NCI-H2196 (cell line): ENCODE results near the gene RALGPS1.
"Not testable (repeated sequence)": the region's sequence is repeated elsewhere in the genome, so short reads cannot be mapped to it uniquely, and the experiment has no call there.

Experiments
- DNase-seq: peaks from one replicate; lab custom pipeline; 2025; ENCODE audit not compliant: unreplicated experiment; lab: John Stamatoyannopoulos, UW

RALGPS1 gene

DNA sequence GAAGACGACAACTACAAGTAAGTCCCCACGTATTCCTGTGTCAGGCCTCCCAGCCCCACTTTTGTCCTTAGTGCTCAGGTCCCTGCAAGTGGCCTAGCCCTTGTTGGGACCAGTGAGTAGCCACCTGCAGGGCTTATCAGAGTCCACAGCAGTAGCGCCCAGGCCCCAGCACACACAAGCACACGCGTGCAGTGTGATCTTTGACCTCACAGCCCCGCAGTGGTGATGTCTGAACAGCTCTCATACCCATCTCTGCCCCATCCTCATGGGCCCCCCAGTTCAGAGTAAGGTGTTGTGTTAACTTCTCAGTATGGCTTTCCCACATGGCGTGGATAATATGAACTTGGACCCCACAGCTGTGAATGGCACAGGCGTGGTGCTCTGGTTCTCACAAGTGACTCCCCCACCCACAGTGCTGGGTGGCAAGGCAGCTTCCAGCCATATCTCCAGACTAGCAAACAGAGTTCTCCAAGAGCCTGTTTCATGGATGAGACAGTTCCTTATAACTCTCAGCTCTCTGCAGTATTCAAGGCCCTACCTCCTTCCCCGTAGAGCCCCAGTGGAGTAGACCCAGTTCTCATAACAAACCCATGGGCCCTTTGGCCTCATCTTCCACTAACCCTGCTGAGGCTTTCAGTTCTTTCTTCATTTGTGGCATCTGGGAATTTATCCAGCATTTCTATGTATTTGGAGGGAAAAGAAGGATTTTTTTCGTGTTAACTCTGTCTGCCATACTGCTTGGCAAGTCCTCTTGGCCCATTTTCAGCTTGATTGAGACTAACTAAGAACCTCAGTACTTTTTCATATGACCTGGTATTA lies 254.4 kb downstream of the RALGPS1 start:
- no peak for DNase-seq

DNA sequence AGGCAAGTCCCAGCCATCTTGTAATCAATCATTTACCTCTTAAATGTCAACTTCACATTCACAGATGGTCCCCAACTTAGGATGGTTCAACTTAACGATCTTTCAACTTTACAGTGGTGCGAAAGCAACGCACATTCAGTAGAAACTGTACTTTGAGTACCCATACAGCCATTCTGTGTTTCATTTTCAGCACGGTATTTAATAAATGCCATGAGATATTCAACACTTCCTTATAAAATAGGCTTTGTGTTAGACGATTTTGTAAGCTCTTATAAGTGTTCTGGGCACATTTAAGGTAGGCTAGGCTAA lies 254.9 kb downstream of the RALGPS1 start:
- no peak for DNase-seq

GRCh38 chr9:127170103-127170502 lies 255.5 kb downstream of the RALGPS1 start:
- no peak for DNase-seq

DNA sequence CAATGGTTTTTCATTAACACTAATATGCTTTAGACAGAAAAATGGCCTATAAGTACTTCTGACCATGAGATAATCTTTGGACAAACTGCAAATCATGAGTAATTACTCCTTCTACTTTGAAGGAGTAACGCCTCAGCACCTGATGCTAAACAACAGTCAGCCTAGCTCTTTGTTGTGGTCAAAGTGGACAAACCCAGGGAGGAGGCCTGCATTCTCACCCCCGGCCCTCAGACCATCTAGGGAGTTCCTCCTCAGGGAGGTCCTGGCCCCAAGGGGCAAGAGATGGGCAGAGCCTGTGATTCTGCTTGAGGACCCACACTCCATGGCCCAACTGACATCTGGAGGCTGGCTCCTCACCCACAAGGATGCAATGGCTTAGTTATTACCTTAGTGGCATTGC lies 256.1 kb downstream of the RALGPS1 start:
- no peak for DNase-seq

GRCh38 chr9:127171348-127171747 lies 256.8 kb downstream of the RALGPS1 start:
- not testable (repeated sequence) for DNase-seq

DNA sequence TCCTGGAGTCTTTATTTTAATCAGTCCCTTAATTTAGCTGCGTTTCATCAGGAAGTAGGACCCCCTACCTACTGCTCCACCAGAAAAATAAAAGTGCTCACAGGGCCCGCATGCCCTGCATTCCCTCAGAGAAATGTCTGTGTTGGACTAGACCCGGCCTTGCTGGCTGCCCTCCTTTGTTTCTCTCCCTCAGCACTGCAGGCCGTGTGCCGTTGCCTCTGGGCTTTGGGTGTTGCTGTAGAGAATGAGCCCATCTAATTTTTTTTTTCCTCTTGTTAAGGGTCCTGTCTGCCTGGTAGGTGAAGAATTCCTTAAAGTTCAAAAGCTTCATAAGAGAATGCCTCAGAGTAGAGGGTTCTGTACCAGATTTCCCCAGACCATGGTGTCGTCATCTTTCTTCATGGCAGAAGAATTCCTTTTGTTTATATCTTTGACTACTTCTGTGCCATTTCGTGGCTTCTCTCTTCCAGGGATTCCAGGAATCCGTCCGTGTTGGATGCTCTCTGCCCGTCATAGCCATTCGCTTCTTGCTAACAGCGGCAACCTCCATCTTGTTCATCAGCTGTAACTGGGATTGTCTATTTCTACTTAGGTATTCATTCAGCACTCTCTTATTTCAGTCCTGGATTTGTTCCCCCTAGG lies 257.6 kb downstream of the RALGPS1 start:
- DNase-seq = no peak

GRCh38 chr9:127173063-127173462 lies 258.5 kb downstream of the RALGPS1 start:
- DNase-seq = no peak

GRCh38 chr9:127174386-127175318 lies 260.1 kb downstream of the RALGPS1 start:
- no peak for DNase-seq

DNA sequence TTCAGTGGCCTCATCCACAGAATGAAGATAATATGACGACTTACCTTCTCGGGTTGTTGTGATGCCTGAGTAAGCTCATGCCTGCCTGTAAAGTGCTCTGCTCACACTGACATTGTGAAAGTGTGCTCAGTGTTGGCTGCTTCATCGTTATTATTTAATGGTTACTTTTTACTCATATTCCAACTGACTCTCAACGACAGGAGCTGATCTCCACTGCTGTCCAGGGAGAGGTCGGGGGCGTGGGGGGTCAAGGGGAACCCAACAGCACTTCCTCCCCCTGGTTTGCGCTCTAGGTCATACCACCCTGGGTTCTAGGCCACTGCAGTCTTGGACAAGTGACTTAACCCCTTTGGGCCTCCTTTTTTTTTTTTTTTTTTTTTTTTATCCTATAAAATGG lies 260.7 kb downstream of the RALGPS1 start:
- DNase-seq = no peak

DNA sequence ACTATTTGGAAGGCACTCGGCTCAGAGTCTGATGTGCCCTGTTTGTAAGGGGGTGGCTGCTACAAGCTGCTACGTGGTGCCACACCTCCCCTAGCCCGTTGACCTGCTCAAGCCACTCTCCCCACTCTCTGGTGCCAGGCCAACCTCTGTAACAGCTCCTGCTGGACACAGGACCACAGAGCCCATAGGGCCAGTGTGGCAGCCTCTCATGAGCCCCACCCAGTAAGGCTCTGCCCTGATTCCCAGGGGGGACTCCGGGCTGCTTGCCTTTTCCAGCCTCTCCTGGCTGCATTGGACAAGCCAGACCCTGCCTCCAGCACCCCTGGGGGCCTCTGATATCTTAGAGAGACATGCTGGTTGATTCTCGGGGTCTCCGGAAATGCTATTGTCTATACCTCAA lies 261.2 kb downstream of the RALGPS1 start:
- DNase-seq = no peak

DNA sequence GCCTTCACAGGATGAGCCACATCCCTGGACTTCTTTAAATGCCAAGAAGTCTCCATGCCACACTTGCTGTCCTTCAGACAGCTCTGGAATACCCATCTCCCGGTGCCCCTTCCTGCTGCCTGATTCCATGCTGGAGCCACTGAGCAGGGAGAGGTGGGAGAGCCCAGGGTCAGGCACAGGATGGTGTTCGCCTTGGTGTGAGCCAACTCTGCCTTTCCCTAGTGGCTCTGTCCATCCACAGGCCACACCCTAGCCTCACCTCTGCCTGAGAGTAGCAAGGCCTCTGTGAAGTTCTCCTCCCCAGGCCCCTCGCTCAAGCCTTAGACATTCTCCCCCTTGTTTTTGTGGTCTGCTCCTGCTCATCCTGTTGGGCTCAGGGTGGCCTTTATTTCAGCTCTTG lies 262.0 kb downstream of the RALGPS1 start:
- no peak for DNase-seq

GRCh38 chr9:127177231-127177630 lies 262.6 kb downstream of the RALGPS1 start:
- no peak for DNase-seq

DNA sequence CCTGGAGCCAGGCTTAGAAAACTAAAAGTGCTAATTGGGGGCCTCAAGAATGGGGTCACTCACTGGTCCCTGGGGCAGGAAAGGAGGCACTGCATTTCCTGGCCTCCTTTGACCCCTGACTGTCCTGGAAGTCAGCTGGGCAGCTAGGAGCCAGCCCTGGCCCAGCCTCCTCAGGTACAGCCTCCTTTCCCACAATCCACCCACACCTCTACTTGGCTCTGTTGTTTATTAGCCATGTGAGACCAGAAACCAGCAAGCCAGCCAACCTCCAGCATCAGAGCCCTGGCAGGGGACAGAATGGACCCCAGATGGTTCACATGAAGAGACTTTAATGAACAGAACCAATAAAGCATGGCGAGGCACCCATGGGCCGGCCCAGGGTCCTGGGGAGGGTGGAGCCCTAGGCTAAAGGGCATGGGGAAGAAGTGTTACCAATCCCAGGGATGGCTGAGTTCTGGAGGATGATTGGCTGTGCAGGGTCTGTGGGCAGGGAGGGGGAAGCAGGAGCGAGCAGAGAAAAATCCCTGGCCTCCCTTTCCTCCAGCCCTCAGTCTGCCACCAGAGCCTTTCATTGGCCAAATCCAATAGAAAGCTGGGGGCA lies 263.2 kb downstream of the RALGPS1 start:
- no peak for DNase-seq

GRCh38 chr9:127178686-127179632 lies 264.4 kb downstream of the RALGPS1 start:
- DNase-seq = no peak

GRCh38 chr9:127179633-127180441 lies 265.3 kb downstream of the RALGPS1 start:
- no peak for DNase-seq

- no peak for DNase-seq
Observed at GRCh38 chr9:127180457-127181314, 266.1 kb downstream of the RALGPS1 start.

DNA sequence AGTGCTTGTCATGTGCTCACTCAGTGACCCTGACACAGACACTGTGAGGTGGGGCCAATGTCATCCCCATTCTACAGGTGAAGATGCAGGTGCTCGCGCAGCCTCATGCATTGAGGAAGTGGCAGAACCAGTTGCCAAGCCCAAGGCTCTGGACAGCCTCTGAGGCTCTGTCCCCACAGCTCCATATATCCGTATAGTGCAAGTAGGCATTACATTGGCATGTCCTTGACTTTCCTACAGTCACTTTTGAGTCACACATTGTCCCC lies 266.7 kb downstream of the RALGPS1 start:
- no peak for DNase-seq

DNA sequence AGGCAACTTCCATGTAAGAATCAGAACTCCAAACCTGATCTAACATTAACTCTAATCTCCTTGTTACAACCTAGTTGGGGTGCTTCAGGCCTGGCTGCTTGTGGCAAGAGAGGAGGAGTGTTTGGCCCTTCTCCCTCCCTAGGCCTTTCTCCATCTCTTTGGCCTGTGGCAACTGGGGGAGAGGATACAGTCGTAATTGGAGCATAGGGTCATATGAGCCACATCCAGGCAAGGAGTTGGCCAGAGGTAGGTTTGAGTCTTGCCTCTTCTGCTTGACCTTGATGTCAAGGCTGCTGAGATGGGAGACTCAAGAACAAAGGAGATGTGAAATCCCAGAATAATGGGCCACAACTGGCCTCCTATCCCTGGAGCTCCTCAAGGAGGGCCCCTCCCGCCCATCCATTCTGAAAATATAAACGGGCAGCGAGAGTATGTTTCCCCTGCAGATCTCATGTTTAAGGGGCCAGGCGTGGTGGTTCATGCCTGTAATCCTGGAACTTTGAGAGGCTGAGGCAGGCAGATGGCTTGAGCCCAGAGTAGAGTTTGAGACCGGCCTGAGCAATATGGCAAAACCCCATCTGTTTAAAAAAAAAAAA lies 267.1 kb downstream of the RALGPS1 start:
- DNase-seq = no peak
